PC-3 (cell line): ENCODE measurements around the gene DLG5.

Experiments used
- EZH2 ChIP-seq: fragments of 300-600 bp; sonication (generic); IDR thresholded peaks from one replicate; pipeline ENCODE4 v1.6.1; 2017; ENCODE audit warnings: antibody characterized with exemption, mild to moderate bottlenecking, low read length; ENCODE audit not compliant: unreplicated experiment
- TF ChIP-seq, protein P1 (sequence below): fragments of 300-600 bp; sonication (generic); conservative IDR thresholded peaks from 2 replicates; pipeline ENCODE4 v1.5.1; 2017; ENCODE audit warnings: antibody characterized with exemption, low read depth, mild to moderate bottlenecking, low read length

DNA sequence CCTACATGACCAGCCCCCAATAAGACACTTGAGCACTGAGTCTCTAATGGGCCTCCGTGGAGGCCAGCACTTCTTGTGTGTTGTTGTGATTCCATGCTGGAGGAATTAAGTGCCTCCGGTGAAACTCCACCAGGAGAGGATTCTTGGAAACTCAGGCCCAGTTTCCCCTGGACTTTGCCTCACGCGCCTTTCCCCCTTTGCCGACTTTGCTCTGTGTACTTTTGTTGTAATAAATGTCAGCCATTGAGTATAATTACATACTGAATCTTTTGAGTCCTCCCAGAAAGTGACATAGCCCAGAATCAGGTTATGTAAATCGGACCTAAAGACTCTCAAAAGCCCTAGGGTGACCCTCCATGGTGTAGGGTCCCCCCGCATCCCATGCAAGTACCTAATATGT is 82.4 kb downstream of the DLG5 start:
- TF ChIP-seq, protein P1, sequence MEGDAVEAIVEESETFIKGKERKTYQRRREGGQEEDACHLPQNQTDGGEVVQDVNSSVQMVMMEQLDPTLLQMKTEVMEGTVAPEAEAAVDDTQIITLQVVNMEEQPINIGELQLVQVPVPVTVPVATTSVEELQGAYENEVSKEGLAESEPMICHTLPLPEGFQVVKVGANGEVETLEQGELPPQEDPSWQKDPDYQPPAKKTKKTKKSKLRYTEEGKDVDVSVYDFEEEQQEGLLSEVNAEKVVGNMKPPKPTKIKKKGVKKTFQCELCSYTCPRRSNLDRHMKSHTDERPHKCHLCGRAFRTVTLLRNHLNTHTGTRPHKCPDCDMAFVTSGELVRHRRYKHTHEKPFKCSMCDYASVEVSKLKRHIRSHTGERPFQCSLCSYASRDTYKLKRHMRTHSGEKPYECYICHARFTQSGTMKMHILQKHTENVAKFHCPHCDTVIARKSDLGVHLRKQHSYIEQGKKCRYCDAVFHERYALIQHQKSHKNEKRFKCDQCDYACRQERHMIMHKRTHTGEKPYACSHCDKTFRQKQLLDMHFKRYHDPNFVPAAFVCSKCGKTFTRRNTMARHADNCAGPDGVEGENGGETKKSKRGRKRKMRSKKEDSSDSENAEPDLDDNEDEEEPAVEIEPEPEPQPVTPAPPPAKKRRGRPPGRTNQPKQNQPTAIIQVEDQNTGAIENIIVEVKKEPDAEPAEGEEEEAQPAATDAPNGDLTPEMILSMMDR, result no peak
- no peak for TF ChIP-seq EZH2
